ENCODE measurements around the gene RFX8.
A peak's percentile ranks its signal among the peaks of the same experiment; 100 is the strongest.
"Not testable (repeated sequence)": the region's sequence is repeated elsewhere in the genome, so short reads cannot be mapped to it uniquely, and the experiment has no call there.

RFX8 gene

DNA sequence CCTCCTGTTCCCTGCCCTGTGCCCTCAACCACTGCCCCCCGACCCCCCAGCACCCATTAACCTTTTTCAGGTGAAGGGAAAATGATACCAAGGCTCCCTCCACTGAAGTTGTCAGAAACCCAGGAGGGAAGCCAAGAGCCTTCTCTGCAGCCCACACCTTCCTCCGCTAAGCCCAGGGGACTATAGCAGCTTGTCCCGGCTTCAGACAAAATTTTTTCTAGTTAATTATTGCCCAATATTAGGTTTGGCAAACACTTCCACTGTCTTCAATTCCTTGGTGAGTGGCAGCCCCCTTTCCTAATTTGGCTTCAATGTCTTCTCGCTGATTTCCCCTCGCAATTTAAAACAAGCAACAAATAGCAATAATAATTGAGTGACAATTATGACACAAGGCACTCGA, 23.9 kb downstream of the RFX8 start:
- no peaks in the 10 kb centered on the region for H3K36me3 ChIP-seq (ENCODE audit: control insufficient read depth, insufficient read depth, low read length)
- no peaks in the 10 kb centered on the region for H3K9me3 ChIP-seq (ENCODE audit: control insufficient read depth, low read length)
- no peaks in the 10 kb centered on the region for H3K4me1 ChIP-seq (ENCODE audit: control insufficient read depth, insufficient read depth, low read length)
- H3K27me3 ChIP-seq (ENCODE audit: control insufficient read depth, insufficient read depth, low read length, poor library complexity, severe bottlenecking): no peaks in the 10 kb centered on the region
- no peak overlapping the region for H3K4me3 ChIP-seq (ENCODE audit: insufficient read depth, low read depth, low read length)
- H3K27ac ChIP-seq (ENCODE audit: insufficient read depth, low read depth, low read length, poor library complexity, severe bottlenecking): no peak overlapping the region
- WGBS, 2 experiments: 81 to 82% methylated on average over 6 of the region's 6 CpGs

DNA sequence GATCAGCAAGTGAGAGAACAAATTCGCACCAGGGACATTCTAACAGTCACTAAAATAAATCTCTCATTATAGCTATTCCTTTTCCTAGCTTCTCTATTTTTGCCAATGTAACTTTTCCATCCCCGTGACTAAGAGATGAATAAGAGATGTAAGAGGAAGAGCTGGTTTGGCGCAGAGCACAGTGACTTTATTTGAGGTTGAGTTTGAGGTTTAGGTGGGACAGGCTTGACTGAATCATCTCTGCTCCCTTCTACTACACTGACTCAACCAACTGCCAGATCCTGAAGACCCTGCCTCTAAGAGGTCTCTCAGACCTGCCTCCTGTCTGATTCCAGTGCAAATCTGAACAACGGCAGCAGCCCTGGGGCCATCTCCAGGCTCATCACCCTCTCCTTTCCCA, 28.0 kb downstream of the RFX8 start:
- H3K9me3 ChIP-seq (ENCODE audit: control insufficient read depth, low read length): no peaks in the 10 kb centered on the region
- H3K4me1 ChIP-seq (ENCODE audit: control insufficient read depth, insufficient read depth, low read length): no peaks in the 10 kb centered on the region
- WGBS, 2 experiments: 93 to 96% methylated on average over 2 to 4 of the region's 4 CpGs
- no peak overlapping the region for H3K27ac ChIP-seq (ENCODE audit: insufficient read depth, low read depth, low read length, poor library complexity, severe bottlenecking)
- H3K27me3 ChIP-seq (ENCODE audit: control insufficient read depth, insufficient read depth, low read length, poor library complexity, severe bottlenecking): no peaks in the 10 kb centered on the region
- H3K4me3 ChIP-seq (ENCODE audit: insufficient read depth, low read depth, low read length): no peak overlapping the region
- no peaks in the 10 kb centered on the region for H3K36me3 ChIP-seq (ENCODE audit: control insufficient read depth, insufficient read depth, low read length)

DNA sequence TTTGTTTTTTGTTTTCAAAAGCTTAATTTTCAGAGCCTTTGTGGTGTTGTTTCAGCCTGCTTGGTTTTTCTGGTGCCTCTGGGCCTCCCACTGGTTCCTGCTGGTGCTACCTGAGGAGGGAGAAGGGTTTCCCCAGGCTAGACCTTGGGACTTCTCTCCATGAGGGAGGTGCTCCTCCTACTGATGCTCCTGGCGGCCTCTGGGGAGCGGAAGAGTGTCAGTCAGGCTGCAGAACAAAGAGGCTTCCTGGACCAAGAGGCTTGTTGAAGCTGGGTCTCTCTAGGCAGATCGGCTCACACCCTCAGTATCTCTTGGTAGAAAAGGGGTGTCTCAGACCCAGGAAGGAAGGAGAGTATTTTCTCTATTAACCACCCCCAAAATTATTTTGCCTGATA, 32.2 kb downstream of the RFX8 start:
- 48 to 58% methylated on average over 3 of the region's 3 CpGs for WGBS, 2 experiments
- Histone ChIP-seq H3K9me3 (ENCODE audit: control insufficient read depth, low read length) (no peaks in the 10 kb centered on the region), H3K4me3 (ENCODE audit: insufficient read depth, low read depth, low read length) (no peak overlapping the region), H3K36me3 (ENCODE audit: control insufficient read depth, insufficient read depth, low read length) (no peaks in the 10 kb centered on the region), H3K4me1 (ENCODE audit: control insufficient read depth, insufficient read depth, low read length) (no peaks in the 10 kb centered on the region), H3K27ac (ENCODE audit: insufficient read depth, low read depth, low read length, poor library complexity, severe bottlenecking) (no peak overlapping the region), H3K27me3 (ENCODE audit: control insufficient read depth, insufficient read depth, low read length, poor library complexity, severe bottlenecking) (no peaks in the 10 kb centered on the region)

DNA sequence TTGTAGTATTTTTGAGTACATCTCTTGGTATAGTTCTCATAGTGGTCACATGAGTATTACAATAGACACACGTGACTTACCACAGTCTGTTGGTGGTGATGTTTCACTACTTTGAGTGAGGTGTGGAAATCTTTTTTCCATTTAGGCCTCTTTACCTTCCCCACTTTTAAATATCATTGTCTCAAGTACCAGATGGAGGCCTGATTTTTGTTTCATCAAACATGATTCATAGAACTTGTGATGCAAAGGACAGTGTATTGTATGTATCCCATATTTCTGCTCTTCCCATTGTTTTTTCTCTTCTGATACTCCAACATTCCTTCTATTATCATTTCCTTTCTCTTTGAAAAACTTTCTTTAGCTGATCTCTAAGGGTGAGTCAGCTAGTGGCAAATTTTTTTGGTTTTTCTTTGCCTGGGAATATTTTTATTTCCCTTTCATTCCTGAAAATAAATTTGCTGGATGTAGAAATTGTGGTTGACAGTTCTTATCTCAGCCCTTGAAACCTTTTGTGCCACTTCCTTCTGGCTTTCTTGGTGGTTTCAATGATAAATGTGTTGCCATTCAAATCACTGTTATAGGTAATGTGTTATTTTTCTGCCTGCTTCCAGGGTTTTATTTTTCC, 32.8 kb downstream of the RFX8 start:
- Histone ChIP-seq H3K36me3 (ENCODE audit: control insufficient read depth, insufficient read depth, low read length) (no peaks in the 10 kb centered on the region), H3K4me3 (ENCODE audit: insufficient read depth, low read depth, low read length) (no peak overlapping the region), H3K9me3 (ENCODE audit: control insufficient read depth, low read length) (no peaks in the 10 kb centered on the region), H3K27ac (ENCODE audit: insufficient read depth, low read depth, low read length, poor library complexity, severe bottlenecking) (no peak overlapping the region), H3K4me1 (ENCODE audit: control insufficient read depth, insufficient read depth, low read length) (no peaks in the 10 kb centered on the region), H3K27me3 (ENCODE audit: control insufficient read depth, insufficient read depth, low read length, poor library complexity, severe bottlenecking) (no peaks in the 10 kb centered on the region)
- 100% methylated on average over 1 of the region's 1 CpG; no CpG with 5 or more reads in 1 of the 2 experiments for WGBS, 2 experiments

DNA sequence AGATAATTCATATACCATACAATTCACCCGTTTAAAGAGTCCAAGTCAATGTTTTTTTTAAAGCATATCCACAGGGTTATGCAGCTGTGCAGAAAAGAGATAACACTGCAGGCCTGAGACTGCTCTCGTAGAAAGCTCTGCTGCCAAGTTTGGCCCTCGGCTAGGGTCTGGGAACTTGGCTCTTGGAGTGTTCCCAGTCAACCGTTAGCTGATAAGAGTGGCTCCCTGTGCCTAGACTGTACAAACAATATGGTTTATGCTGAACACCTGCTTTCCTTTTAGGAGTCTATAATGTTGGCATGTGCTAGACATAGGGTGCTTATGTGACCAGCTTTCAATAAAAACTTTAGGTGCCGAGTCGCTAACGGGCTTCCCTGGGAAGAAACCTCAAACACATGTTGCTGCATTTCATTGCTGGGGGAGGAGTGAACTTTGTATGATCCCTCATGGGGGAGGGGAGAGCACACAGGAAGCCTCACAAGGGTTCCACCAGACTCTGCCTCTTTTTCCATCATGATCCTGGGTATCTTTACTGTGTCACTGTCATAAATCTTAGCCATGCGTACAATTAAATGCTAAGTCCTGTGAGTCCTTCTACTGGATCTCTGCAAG, 34.7 kb downstream of the RFX8 start:
- Histone ChIP-seq H3K27ac (ENCODE audit: insufficient read depth, low read depth, low read length, poor library complexity, severe bottlenecking) (no peak overlapping the region), H3K4me3 (ENCODE audit: insufficient read depth, low read depth, low read length) (no peak overlapping the region), H3K27me3 (ENCODE audit: control insufficient read depth, insufficient read depth, low read length, poor library complexity, severe bottlenecking) (no peaks in the 10 kb centered on the region), H3K9me3 (ENCODE audit: control insufficient read depth, low read length) (no peaks in the 10 kb centered on the region), H3K4me1 (ENCODE audit: control insufficient read depth, insufficient read depth, low read length) (peaks cover 10% of the 10 kb centered on the region), H3K36me3 (ENCODE audit: control insufficient read depth, insufficient read depth, low read length) (no peaks in the 10 kb centered on the region)
- 95% methylated on average over 8 of the region's 8 CpGs for WGBS, 2 experiments

DNA sequence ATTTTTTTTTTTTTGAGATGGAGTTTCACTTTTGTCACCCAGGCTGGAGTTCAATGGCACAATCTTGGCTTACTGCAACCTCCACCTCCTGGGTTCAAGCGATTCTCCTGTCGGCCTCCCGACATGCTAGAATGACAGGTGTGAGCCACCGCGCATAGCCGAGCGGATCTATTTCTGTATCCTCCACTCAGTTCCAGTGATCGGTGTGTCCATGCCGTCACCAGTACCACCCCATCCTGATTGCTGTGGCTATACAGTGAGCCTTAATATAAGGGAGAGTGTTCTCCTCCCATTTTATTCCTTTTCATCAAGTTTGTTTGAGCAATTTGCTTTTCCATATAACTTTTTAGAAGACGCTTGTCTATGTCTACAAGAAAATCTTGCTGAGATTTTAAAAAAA, 35.2 kb downstream of the RFX8 start:
- Histone ChIP-seq H3K4me1 (ENCODE audit: control insufficient read depth, insufficient read depth, low read length) (peaks cover 12% of the 10 kb centered on the region), H3K4me3 (ENCODE audit: insufficient read depth, low read depth, low read length) (no peak overlapping the region), H3K27me3 (ENCODE audit: control insufficient read depth, insufficient read depth, low read length, poor library complexity, severe bottlenecking) (no peaks in the 10 kb centered on the region), H3K27ac (ENCODE audit: insufficient read depth, low read depth, low read length, poor library complexity, severe bottlenecking) (no peak overlapping the region), H3K36me3 (ENCODE audit: control insufficient read depth, insufficient read depth, low read length) (no peaks in the 10 kb centered on the region), H3K9me3 (ENCODE audit: control insufficient read depth, low read length) (no peaks in the 10 kb centered on the region)
- WGBS, 2 experiments: 94 to 97% methylated on average over 10 of the region's 10 CpGs

DNA sequence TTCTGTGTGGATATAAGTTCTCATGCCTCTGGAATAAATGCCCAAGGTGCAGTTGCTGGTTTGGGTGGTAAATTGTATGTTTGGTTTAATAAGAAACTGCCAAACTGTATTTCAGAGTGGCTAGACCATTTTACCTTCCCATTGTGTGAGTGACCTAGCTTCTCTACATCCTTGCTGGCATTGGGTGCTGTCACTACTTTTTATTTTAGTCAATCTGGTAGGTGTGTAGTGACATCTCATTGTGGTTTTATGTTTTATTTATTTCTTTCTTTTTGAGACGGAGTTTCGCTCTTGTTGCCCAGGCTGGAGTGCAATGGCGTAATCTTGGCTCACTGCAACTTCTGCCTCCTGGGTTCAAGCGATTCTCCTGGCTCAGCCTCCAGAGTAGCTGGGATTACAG, 36.4 kb downstream of the RFX8 start:
- not testable (repeated sequence) for H3K36me3 ChIP-seq (ENCODE audit: control insufficient read depth, insufficient read depth, low read length); H3K4me3 ChIP-seq (ENCODE audit: insufficient read depth, low read depth, low read length); H3K27me3 ChIP-seq (ENCODE audit: control insufficient read depth, insufficient read depth, low read length, poor library complexity, severe bottlenecking); H3K9me3 ChIP-seq (ENCODE audit: control insufficient read depth, low read length); H3K27ac ChIP-seq (ENCODE audit: insufficient read depth, low read depth, low read length, poor library complexity, severe bottlenecking)
- 62 to 70% methylated on average over 4 of the region's 4 CpGs for WGBS, 2 experiments
- H3K4me1 ChIP-seq (ENCODE audit: control insufficient read depth, insufficient read depth, low read length): peaks cover 17% of the 10 kb centered on the region

DNA sequence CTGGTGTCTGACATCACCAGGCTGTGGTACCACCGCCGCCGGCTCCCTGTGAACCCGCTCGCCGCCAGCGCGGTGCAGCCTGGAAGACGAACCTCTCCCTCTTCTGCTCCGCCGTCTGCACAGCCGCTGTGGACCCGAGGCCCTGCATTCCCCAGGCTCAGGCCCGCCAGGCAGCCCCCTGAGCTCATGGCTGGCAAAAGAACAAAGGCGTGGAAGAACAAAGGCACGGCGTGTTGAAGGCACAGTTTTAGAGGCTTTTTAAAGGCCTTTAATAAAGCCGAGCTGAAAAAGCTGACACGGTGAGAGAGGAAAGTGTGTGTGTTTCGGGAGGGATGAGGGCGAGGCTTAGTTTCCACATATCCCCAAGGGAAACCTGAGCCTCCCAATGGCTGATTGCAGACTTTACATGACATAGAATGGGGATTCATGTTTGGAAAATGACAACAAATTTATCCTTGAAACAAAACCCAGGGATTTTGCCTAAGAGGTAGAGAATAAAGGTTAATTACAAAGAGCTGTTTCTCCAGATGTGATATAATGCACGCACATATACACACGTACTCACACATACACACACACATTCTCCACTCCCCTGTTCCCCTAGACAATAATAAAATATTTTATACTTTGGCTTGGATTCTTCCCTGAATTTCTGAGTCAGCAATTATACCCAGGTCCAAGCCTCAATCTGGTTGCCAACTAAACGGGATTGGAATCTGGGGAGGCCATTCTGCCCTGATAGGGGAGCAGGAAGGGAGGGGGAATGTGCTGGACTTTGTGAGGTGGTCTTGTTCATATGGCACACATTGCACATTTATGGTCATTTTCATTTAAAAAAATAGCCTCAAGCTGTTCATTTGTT, 39.7 kb downstream of the RFX8 start:
- H3K27ac ChIP-seq (ENCODE audit: insufficient read depth, low read depth, low read length, poor library complexity, severe bottlenecking): peak overlapping the region; percentile 68
- H3K9me3 ChIP-seq (ENCODE audit: control insufficient read depth, low read length): no peaks in the 10 kb centered on the region
- H3K4me1 ChIP-seq (ENCODE audit: control insufficient read depth, insufficient read depth, low read length): peaks cover 17% of the 10 kb centered on the region
- no peak overlapping the region for H3K4me3 ChIP-seq (ENCODE audit: insufficient read depth, low read depth, low read length)
- H3K27me3 ChIP-seq (ENCODE audit: control insufficient read depth, insufficient read depth, low read length, poor library complexity, severe bottlenecking): no peaks in the 10 kb centered on the region
- WGBS, 2 experiments: 17 to 19% methylated on average over 23 of the region's 24 CpGs
- H3K36me3 ChIP-seq (ENCODE audit: control insufficient read depth, insufficient read depth, low read length): no peaks in the 10 kb centered on the region

DNA sequence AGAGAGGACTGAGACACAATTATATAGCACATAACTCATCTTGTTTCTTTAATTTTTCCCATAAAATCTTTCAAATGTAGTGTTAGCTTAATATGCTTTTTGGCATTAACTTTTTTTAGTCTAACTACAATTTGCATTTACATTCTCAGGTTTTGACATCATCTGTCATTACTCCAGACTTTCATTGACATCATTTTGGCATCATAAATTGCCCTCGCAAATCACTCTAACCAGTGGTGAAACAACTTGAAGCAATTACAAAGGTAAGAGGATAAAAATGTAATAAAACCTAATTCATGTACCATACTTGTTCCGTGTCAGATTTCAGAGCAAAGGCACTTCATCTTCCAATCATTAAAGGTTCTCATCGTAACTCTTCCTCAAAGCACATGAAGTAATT, 41.4 kb downstream of the RFX8 start:
- H3K4me1 ChIP-seq (ENCODE audit: control insufficient read depth, insufficient read depth, low read length): peaks cover 17% of the 10 kb centered on the region
- H3K27ac ChIP-seq (ENCODE audit: insufficient read depth, low read depth, low read length, poor library complexity, severe bottlenecking): no peak overlapping the region
- 60 to 100% methylated on average over 1 to 2 of the region's 3 CpGs for WGBS, 2 experiments
- H3K9me3 ChIP-seq (ENCODE audit: control insufficient read depth, low read length): no peaks in the 10 kb centered on the region
- H3K4me3 ChIP-seq (ENCODE audit: insufficient read depth, low read depth, low read length): no peak overlapping the region
- no peaks in the 10 kb centered on the region for H3K36me3 ChIP-seq (ENCODE audit: control insufficient read depth, insufficient read depth, low read length)
- H3K27me3 ChIP-seq (ENCODE audit: control insufficient read depth, insufficient read depth, low read length, poor library complexity, severe bottlenecking): no peaks in the 10 kb centered on the region

DNA sequence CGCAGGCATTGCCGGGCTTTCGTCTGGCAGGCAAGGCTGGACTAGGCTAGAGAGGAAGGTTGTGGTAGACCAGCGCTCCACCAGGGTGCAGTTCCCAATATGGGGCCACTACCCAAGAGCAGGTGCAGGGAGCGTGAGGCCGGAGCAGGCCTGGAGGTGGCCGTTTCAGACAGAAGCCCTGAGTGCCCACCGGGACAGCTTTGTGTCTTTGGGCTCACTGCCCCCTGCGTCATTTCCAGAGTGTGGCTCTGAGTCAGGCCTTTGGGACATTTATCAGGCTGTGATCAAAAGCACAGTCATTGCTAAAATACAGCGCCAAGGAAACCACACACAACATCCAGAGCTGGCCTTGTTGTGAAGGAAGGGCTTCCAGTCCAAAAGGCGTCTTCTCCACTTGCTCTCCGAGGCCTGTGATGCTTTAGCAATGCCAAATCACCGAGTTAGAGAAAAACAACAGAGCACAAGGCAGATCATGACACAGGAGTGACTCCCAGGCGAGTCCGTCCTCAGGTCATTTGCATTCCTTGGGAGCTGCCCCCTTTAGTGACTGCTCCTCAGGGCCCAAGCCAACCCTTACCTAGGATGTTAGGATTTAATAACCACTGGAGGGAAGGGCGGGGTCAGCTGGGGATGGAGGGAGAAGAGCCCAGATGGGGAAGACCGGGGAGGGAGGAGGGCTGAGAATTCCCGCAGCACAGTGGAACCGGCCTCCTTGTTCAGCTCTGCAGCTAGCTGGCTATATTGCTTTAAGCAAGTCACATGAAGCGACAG, 42.3 kb downstream of the RFX8 start:
- H3K36me3 ChIP-seq (ENCODE audit: control insufficient read depth, insufficient read depth, low read length): no peaks in the 10 kb centered on the region
- H3K4me3 ChIP-seq (ENCODE audit: insufficient read depth, low read depth, low read length): no peak overlapping the region
- 83 to 84% methylated on average over 20 of the region's 20 CpGs for WGBS, 2 experiments
- no peak overlapping the region for H3K27ac ChIP-seq (ENCODE audit: insufficient read depth, low read depth, low read length, poor library complexity, severe bottlenecking)
- no peaks in the 10 kb centered on the region for H3K27me3 ChIP-seq (ENCODE audit: control insufficient read depth, insufficient read depth, low read length, poor library complexity, severe bottlenecking)
- no peaks in the 10 kb centered on the region for H3K9me3 ChIP-seq (ENCODE audit: control insufficient read depth, low read length)
- peaks cover 17% of the 10 kb centered on the region for H3K4me1 ChIP-seq (ENCODE audit: control insufficient read depth, insufficient read depth, low read length)

Measured in ectodermal cell (in vitro differentiated cells).